ENCODE data around the gene CENPX. TPM values are rescaled to one million over a fixed set of nuclear protein-coding genes. Genes with fewer than 3 reads are reported as not detected.

The CENPX gene
- total RNA-seq, 1 donor, result 18.8 TPM

DNA sequence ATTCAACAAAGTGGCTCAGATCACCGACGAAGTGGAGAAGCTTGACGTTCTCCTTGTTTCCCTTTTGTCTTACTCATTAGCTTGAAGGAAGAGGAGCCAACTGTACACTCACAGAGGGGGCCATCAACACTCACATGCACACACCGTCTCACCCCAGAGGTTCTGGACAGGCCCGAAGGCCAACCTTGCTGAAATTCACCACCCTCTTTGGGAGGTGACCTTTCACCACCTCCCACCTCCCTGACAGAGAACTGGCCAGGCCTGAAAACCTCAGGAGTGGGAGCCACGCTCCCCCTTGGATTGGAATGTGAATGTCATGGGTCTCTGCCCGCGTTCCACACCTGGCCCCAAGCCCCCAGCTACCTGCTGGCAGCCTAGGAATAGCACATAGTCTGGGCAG, 12.8 kb upstream of the CENPX start:
- no peaks in the 10 kb centered on the region for H3K27me3 ChIP-seq (ENCODE audit: insufficient read depth, low read length)
- no peak overlapping the region for H2AFZ ChIP-seq (ENCODE audit: low read length)
- no peaks in the 10 kb centered on the region for H3K9me3 ChIP-seq (ENCODE audit: low read depth, low read length)
- no peak overlapping the region for H3K27ac ChIP-seq (ENCODE audit: low read depth, low read length)
- H3K4me3 ChIP-seq (ENCODE audit: insufficient read depth, low read length), result no peak overlapping the region
- no peak for DNase-seq (ENCODE audit: insufficient read length, low spot score, missing footprints)
- H3K4me2 ChIP-seq (ENCODE audit: insufficient read depth, low read length), result no peak overlapping the region
- peaks cover 5% of the 10 kb centered on the region for H4K20me1 ChIP-seq (ENCODE audit: insufficient read depth, low read length)
- no peaks in the 10 kb centered on the region for H3K79me2 ChIP-seq (ENCODE audit: insufficient read depth, low read length)
- H3K4me1 ChIP-seq (ENCODE audit: insufficient read depth, low read length), result peaks cover 21% of the 10 kb centered on the region
- H3K36me3 ChIP-seq (ENCODE audit: insufficient read depth, low read length), result no peaks in the 10 kb centered on the region
- TF ChIP-seq, protein P1, sequence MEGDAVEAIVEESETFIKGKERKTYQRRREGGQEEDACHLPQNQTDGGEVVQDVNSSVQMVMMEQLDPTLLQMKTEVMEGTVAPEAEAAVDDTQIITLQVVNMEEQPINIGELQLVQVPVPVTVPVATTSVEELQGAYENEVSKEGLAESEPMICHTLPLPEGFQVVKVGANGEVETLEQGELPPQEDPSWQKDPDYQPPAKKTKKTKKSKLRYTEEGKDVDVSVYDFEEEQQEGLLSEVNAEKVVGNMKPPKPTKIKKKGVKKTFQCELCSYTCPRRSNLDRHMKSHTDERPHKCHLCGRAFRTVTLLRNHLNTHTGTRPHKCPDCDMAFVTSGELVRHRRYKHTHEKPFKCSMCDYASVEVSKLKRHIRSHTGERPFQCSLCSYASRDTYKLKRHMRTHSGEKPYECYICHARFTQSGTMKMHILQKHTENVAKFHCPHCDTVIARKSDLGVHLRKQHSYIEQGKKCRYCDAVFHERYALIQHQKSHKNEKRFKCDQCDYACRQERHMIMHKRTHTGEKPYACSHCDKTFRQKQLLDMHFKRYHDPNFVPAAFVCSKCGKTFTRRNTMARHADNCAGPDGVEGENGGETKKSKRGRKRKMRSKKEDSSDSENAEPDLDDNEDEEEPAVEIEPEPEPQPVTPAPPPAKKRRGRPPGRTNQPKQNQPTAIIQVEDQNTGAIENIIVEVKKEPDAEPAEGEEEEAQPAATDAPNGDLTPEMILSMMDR (IDR thresholded peaks at IDR 0.05; ENCODE audit: extremely low read depth, low read depth, low read length), result no peak

DNA sequence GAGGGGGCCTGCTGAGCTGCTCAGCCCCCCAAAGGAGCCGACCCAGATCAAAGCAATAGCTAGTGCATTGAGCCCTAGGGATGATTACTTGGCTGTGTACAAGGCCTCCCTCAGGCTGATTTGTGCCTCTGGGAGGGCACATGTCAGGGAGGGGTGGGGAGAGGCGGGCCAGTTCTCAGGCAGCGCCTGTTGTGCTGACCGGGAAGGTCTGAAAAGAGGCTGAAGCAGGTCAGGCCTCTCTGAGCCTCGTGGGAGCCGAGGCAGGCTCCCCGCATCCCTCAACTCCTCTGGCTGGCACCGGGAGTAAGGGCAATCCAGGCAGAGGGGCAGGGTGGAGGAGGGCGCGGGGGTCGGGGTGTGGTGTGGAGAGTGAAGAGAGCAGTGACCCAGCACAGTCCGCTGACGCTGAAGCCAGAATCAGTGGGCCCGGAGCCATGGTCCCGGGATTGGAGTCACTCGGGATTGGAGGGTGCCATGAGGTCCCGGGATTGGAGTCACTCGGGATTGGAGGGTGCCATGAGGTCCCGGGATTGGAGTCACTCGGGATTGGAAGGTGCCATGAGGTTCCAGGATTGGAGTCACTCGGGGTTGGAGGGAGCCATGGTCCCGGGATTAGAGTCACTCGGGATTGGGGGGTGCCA, 11.8 kb upstream of the CENPX start:
- H3K4me3 ChIP-seq (ENCODE audit: insufficient read depth, low read length), result no peak overlapping the region
- no peaks in the 10 kb centered on the region for H3K36me3 ChIP-seq (ENCODE audit: insufficient read depth, low read length)
- H2AFZ ChIP-seq (ENCODE audit: low read length), result no peak overlapping the region
- no peaks in the 10 kb centered on the region for H3K27me3 ChIP-seq (ENCODE audit: insufficient read depth, low read length)
- H3K4me2 ChIP-seq (ENCODE audit: insufficient read depth, low read length), result no peak overlapping the region
- TF ChIP-seq, protein P1 (IDR thresholded peaks at IDR 0.05; ENCODE audit: extremely low read depth, low read depth, low read length), result no peak
- DNase-seq (ENCODE audit: insufficient read length, low spot score, missing footprints), result no peak
- H4K20me1 ChIP-seq (ENCODE audit: insufficient read depth, low read length), result peaks cover 5% of the 10 kb centered on the region
- no peak overlapping the region for H3K27ac ChIP-seq (ENCODE audit: low read depth, low read length)
- peaks cover 21% of the 10 kb centered on the region for H3K4me1 ChIP-seq (ENCODE audit: insufficient read depth, low read length)
- no peaks in the 10 kb centered on the region for H3K9me3 ChIP-seq (ENCODE audit: low read depth, low read length)
- no peaks in the 10 kb centered on the region for H3K79me2 ChIP-seq (ENCODE audit: insufficient read depth, low read length)

DNA sequence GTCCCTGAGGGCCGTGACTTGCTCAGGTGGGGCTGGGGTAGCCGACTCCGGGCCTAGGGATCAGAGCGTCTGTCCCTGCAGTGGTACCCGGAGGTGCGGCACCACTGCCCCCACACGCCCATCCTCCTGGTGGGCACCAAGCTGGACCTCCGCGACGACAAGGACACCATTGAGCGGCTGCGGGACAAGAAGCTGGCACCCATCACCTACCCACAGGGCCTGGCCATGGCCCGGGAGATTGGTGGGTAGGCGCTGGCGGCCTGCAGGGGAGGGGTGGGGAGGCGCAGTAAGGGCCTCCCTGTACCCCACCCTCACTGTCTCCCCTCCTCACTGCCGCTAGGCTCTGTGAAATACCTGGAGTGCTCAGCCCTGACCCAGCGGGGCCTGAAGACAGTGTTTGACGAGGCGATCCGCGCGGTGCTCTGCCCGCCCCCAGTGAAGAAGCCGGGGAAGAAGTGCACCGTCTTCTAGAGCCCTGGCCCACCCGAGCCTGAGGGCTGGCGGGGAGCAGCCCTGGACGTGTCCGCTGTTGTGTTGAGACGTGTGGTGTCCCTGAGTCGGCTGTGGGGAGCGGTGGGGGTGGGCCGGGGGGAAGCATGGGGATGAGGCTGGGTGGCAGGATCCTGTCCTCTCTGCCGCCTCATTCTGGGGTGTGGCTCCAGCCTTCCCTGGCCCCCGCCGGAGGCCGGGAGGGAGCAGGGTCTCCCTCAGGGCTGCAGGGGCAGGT, 10.8 kb upstream of the CENPX start:
- no peaks in the 10 kb centered on the region for H3K9me3 ChIP-seq (ENCODE audit: low read depth, low read length)
- DNase-seq (ENCODE audit: insufficient read length, low spot score, missing footprints), result no peak
- TF ChIP-seq, protein P1 (IDR thresholded peaks at IDR 0.05; ENCODE audit: extremely low read depth, low read depth, low read length), result no peak

DNA sequence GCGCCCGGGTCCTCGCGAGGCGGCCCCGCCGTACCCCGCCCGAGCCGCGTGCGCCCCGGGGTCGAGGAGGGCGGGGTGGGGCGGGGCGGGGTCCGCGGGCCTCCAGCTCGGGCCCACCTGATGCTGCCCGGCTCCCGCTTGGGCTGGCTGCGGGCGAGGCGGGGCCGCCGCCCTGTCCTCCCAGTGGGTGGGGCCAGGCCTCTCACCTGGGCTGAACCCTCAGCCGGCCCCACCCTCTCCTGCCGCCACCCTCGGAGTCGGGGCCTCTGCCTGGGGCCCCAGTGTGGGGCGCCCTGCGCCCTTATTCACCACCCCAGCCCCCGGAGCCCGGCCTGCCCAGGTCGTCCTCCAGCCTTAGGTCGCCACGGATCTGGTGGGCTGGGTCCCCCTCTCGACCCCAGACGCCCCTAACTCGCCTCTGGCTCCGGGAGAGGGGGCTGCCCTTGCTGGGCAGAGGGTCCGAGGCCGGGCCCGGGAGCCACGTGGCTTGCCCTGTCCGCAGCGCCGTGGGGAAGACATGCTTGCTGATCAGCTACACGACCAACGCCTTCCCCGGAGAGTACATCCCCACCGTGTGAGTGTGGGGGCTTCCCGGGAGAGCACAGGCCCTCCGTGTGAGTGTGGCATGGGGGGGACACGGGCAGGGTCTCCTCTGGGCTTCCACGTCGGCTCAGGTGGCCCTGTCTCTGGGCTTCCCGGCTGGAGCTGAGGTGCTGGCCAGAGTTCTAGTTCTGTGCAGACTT, 9.4 kb upstream of the CENPX start:
- Histone ChIP-seq H3K4me3 (ENCODE audit: insufficient read depth, low read length) (peak overlapping the region; percentile 43), H2AFZ (ENCODE audit: low read length) (no peak overlapping the region), H3K4me1 (ENCODE audit: insufficient read depth, low read length) (peaks cover 16% of the 10 kb centered on the region), H3K79me2 (ENCODE audit: insufficient read depth, low read length) (no peaks in the 10 kb centered on the region), H3K4me2 (ENCODE audit: insufficient read depth, low read length) (peak overlapping the region; percentile 60), H3K36me3 (ENCODE audit: insufficient read depth, low read length) (no peaks in the 10 kb centered on the region), H3K9me3 (ENCODE audit: low read depth, low read length) (no peaks in the 10 kb centered on the region), H4K20me1 (ENCODE audit: insufficient read depth, low read length) (peaks cover 5% of the 10 kb centered on the region), H3K27me3 (ENCODE audit: insufficient read depth, low read length) (no peaks in the 10 kb centered on the region), H3K27ac (ENCODE audit: low read depth, low read length) (no peak overlapping the region)
- TF ChIP-seq, protein P1 (IDR thresholded peaks at IDR 0.05; ENCODE audit: extremely low read depth, low read depth, low read length), result no peak
- DNase-seq (ENCODE audit: insufficient read length, low spot score, missing footprints), result no peak

More for the DNA sequence above, 10.8 kb upstream of the CENPX start:
- Histone ChIP-seq H3K4me3 (ENCODE audit: insufficient read depth, low read length) (no peak overlapping the region), H3K27ac (ENCODE audit: low read depth, low read length) (no peak overlapping the region), H4K20me1 (ENCODE audit: insufficient read depth, low read length) (peaks cover 5% of the 10 kb centered on the region), H3K36me3 (ENCODE audit: insufficient read depth, low read length) (no peaks in the 10 kb centered on the region), H2AFZ (ENCODE audit: low read length) (no peak overlapping the region), H3K27me3 (ENCODE audit: insufficient read depth, low read length) (no peaks in the 10 kb centered on the region), H3K79me2 (ENCODE audit: insufficient read depth, low read length) (no peaks in the 10 kb centered on the region), H3K4me2 (ENCODE audit: insufficient read depth, low read length) (no peak overlapping the region), H3K4me1 (ENCODE audit: insufficient read depth, low read length) (peaks cover 21% of the 10 kb centered on the region)

Measured in osteoblast (primary cell).